GM12878 (cell line): ENCODE data around the gene CTCFL. TPM values are rescaled to one million over a fixed set of nuclear protein-coding genes. Genes with fewer than 3 reads are reported as not detected.

ENCODE experiments used
- ATAC-seq: fragments of 200-7000 bp; cut with Tn5 transposase; 3 replicates; pipeline ENCODE4 v1.9.1; 2020; ENCODE audit warnings: mild to moderate bottlenecking, moderate library complexity
- BruUV-seq: library from RNA; stranded (reverse); fragments of 400-500 nt; replicated peaks from 2 replicates; lab custom pipeline; 2021; lab: Mats Ljungman, UMichigan
- CTCF ChIA-PET: fragments of 300-600 bp; sonication (Branson Sonifier 250); formaldehyde crosslinking; extraction: SDS; loops from one replicate; lab custom pipeline; 2021; ENCODE audit warnings: inconsistent platforms; lab: Yijun Ruan, JAX
- POLR2A ChIA-PET: fragments of 350-600 bp; formaldehyde crosslinking; extraction: SDS; loops from one replicate; lab custom pipeline; 2021; ENCODE audit warnings: inconsistent platforms; lab: Charles Lee
- RAD21 ChIA-PET: fragments of 300-600 bp; sonication (Branson Sonifier 250); formaldehyde crosslinking; loops from one replicate; lab custom pipeline; 2023; ENCODE audit warnings: antibody characterized with exemption; ENCODE audit not compliant: unreplicated experiment; lab: Charles Lee
- SMC1A ChIA-PET: fragments of 300-600 bp; sonication (Branson Sonifier 250); formaldehyde crosslinking; loops from one replicate; lab custom pipeline; 2023; ENCODE audit not compliant: unreplicated experiment, uncharacterized antibody; lab: Charles Lee
- DNase-seq: peaks from one replicate; pipeline ENCODE4 v3.0.0-alpha.2; 2011; ENCODE audit warnings: low read depth, low spot score
- FAIRE-seq: peaks from 3 replicates; lab custom pipeline; 2011; peaks lifted over from hg19 to GRCh38; lab: Jason Lieb, UNC
- H2AFZ ChIP-seq: 2 replicates; pipeline ENCODE4 v1.6.0; 2011; ENCODE audit warnings: low read depth, low read length, control low read depth; ENCODE audit not compliant: control insufficient read depth
- H3K27ac ChIP-seq: 2 replicates; pipeline ENCODE4 v1.5.1; 2011; ENCODE audit warnings: control low read depth; ENCODE audit not compliant: control insufficient read depth, insufficient read depth
- H3K27me3 ChIP-seq, 2 experiments: replicated peaks in 1 of 2; 2 replicates each; pipeline versions ENCODE4 v1.6.0 to v1.6.1; 2011; ENCODE audit warnings: low read length in 1 of 2; ENCODE audit not compliant: control insufficient read depth in 2 of 2, insufficient read depth in 2 of 2
- H3K36me3 ChIP-seq, 2 experiments: 2 replicates each; pipeline ENCODE4 v1.5.1; 2011; ENCODE audit warnings: low read length in 1 of 2; ENCODE audit not compliant: control insufficient read depth in 2 of 2, insufficient read depth in 2 of 2
- H3K4me1 ChIP-seq: 2 replicates; pipeline ENCODE4 v1.6.1; 2011; ENCODE audit warnings: mild to moderate bottlenecking, low read length, moderate library complexity, mixed read lengths; ENCODE audit not compliant: control insufficient read depth, insufficient read depth
- H3K4me2 ChIP-seq: 2 replicates; pipeline ENCODE4 v1.6.0; 2011; ENCODE audit warnings: control low read depth; ENCODE audit not compliant: control insufficient read depth, insufficient read depth
- H3K4me3 ChIP-seq: fragments of 200-600 bp; sonication (generic); 2 replicates; pipeline ENCODE4 v1.5.1; 2016
- H3K79me2 ChIP-seq: 2 replicates; pipeline ENCODE4 v1.6.0; 2011; ENCODE audit warnings: low read length; ENCODE audit not compliant: control insufficient read depth, insufficient read depth
- H3K9ac ChIP-seq: 2 replicates; pipeline ENCODE4 v1.8.0; 2011; ENCODE audit warnings: low read length, control low read depth, mixed read lengths; ENCODE audit not compliant: control insufficient read depth, insufficient read depth
- H3K9me3 ChIP-seq: replicated peaks from 3 replicates; pipeline ENCODE4 v1.5.1; 2011; ENCODE audit warnings: mild to moderate bottlenecking, low read length; ENCODE audit not compliant: control insufficient read depth, insufficient read depth
- H4K20me1 ChIP-seq: 2 replicates; pipeline ENCODE4 v1.6.0; 2011; ENCODE audit not compliant: control insufficient read depth, insufficient read depth
- BCLAF1 ChIP-seq: fragments of 450-650 bp; IDR thresholded peaks from 2 replicates; pipeline ENCODE4 v1.6.1; 2017; ENCODE audit warnings: antibody characterized with exemption, mild to moderate bottlenecking, moderate library complexity
- KAT2A ChIP-seq: conservative IDR thresholded peaks from 2 replicates; pipeline ENCODE4 v1.6.1; 2011; ENCODE audit warnings: low read depth, low read length; ENCODE audit not compliant: control insufficient read depth
- ZSCAN29 ChIP-seq: fragments of 450-650 bp; IDR thresholded peaks from 2 replicates; pipeline ENCODE4 v1.6.1; 2017; ENCODE audit warnings: mild to moderate bottlenecking, moderate library complexity
- WGBS: methylation state at CpG from one replicate; pipeline ENCODE4 v1.1.6; 2016; ENCODE audit warnings: low lambda C conversion rate; ENCODE audit not compliant: insufficient replicate concordance, insufficient coverage; ENCODE audit errors: missing lambda C conversion rate; 5-methylcytosine and 5-hydroxymethylcytosine counted together
- in situ Hi-C: fragments of 300-500 bp; cut with MboI; formaldehyde crosslinking; loops from 9 replicates; pipeline ENCODE4 v1.14.3; 2018; ENCODE audit warnings: mixed read lengths
- intact Hi-C: fragments of 100-400 bp; cut with micrococcal nuclease; formaldehyde crosslinking; loops from one replicate; pipeline ENCODE4 v1.14.2; 2022; ENCODE audit not compliant: unreplicated experiment
- polyA plus RNA-seq, 11 experiments: library from polyadenylated mRNA; depleted of rRNA in 4 of 11; unstranded in 6 of 11; stranded (reverse) in 5 of 11; fragments of >200 nt; fragmentation: Nextera tagmentation in 4 of 11; fragmentation: Illumina TruSeq in 1 of 11; extraction: Ambion mirVana in 4 of 11; extraction: Trizol in 1 of 11; gene quantifications; 1 replicate in 1 of 11; 2 replicates in 10 of 11; pipeline versions ENCODE4 v1.2.1 to v1.2.3, GENCODE V29; 2011 to 2016; ENCODE audit warnings: inconsistent platforms in 2 of 11, missing spikeins in 2 of 11, low read depth in 1 of 11
- total RNA-seq, 4 experiments: library from RNA; depleted of rRNA in 3 of 4; stranded (reverse); fragments of >200 nt in 3 of 4; fragmentation: Illumina TruSeq in 1 of 4; extraction: Trizol in 1 of 4; gene quantifications; 2 replicates each; pipeline versions ENCODE4 v1.2.1 to v1.2.3, GENCODE V29; 2013 to 2021

Gene CTCFL
- total and polyA plus RNA-seq, 10 of the 15 experiments (the other 5 are each of a cell fraction or from before 2014, with no cell fraction given) = 0.06 to 0.20 (median 0.11) TPM; not detected in 4

GRCh38 chr20:57505979-57506378, 19.0 kb downstream of the CTCFL start:
- in situ Hi-C loops (loop anchor here (10.0 kb wide), 2 partner anchors 421 to 679 kb away; no protein-coding TSS in a partner anchor), intact Hi-C loops (no loop called here)
- FAIRE-seq (no peak), ATAC-seq (no peak), DNase-seq (no peak)
- ChIA-PET RAD21 (interaction anchor here (1.6 kb wide), 1 partner anchor 106 kb away, joined by 4 read pairs; no protein-coding TSS in a partner anchor), SMC1A (interaction anchor here (1.9 kb wide), 1 partner anchor 10 kb away, joined by 8 read pairs; no protein-coding TSS in a partner anchor), CTCF (interaction anchor here (1.0 to 1.7 kb wide), 4 partner anchors 8 to 117 kb away, joined by 3 to 7 read pairs (median 4); no protein-coding TSS in a partner anchor), POLR2A (no interaction called here)
- Histone ChIP-seq H3K9ac (no peak overlapping the region), H3K27me3 (no peaks in the 10 kb centered on the region), H3K4me1 (peaks cover 13% of the 10 kb centered on the region), H3K36me3 (no peaks in the 10 kb centered on the region), H3K27ac (no peak overlapping the region), H3K4me2 (no peak overlapping the region), H4K20me1 (no peaks in the 10 kb centered on the region), H2AFZ (no peak overlapping the region), H3K4me3 (no peak overlapping the region)
- no TSS peak for BruUV-seq
- WGBS = 30% methylated on average over 6 of the region's 6 CpGs
- no peak for TF ChIP-seq ZSCAN29
- TF ChIP-seq BCLAF1 = no peak
- TF ChIP-seq KAT2A = no peak
- TF ChIP-seq, all 136 proteins: peak for 0
- Histone ChIP-seq H3K79me2 (no peaks in the 10 kb centered on the region), H3K9me3 (no peaks in the 10 kb centered on the region)
